Left ventricle myocardium inferior (tissue), 1 donor: ENCODE results near the gene KPNA4. TPM values are rescaled to one million over a fixed set of nuclear protein-coding genes. Genes with fewer than 3 reads are reported as not detected.

Experiments
- DNase-seq: peaks from one replicate; pipeline ENCODE4 v3.0.0-alpha.2; 2020
- H3K27ac ChIP-seq: fragments of 200-600 bp; replicated peaks from 2 replicates; pipeline ENCODE4 v1.8.0; 2021
- H3K27me3 ChIP-seq: fragments of 200-600 bp; 2 replicates; pipeline ENCODE4 v1.8.0; 2021; ENCODE audit warnings: low read depth
- H3K36me3 ChIP-seq: fragments of 200-600 bp; 2 replicates; pipeline ENCODE4 v1.8.0; 2021
- H3K4me1 ChIP-seq: fragments of 200-600 bp; 2 replicates; pipeline ENCODE4 v1.8.0; 2021
- H3K4me3 ChIP-seq: fragments of 200-600 bp; 2 replicates; pipeline ENCODE4 v1.8.0; 2021; ENCODE audit warnings: mild to moderate bottlenecking, moderate library complexity
- H3K9me3 ChIP-seq: fragments of 200-600 bp; replicated peaks from 2 replicates; pipeline ENCODE4 v1.8.0; 2021
- CTCF ChIP-seq: fragments of 200-600 bp; IDR thresholded peaks from 2 replicates; pipeline ENCODE4 v1.8.0; 2021; ENCODE audit warnings: antibody characterized with exemption, mild to moderate bottlenecking, borderline replicate concordance
- intact Hi-C: fragments of 100-400 bp; cut with micrococcal nuclease; formaldehyde crosslinking; loops from one replicate; pipeline ENCODE4 v1.11.0; 2022
- total RNA-seq: library from RNA; stranded (reverse); fragmentation: NEBNext Ultra II Directional; extraction: Animal tissue kit (Norgen Biotek cat#: 25700); gene quantifications from one replicate; pipeline ENCODE4 v1.2.1, GENCODE V29; 2021
- donor health status: DM: no; HTN: yes; CAD: no; lungs with severe emphysema.

Gene KPNA4
- total RNA-seq, 1 donor from 2014 or later, result 130 TPM

GRCh38 chr3:160564258-160564911 lies 986 bp downstream of the KPNA4 start:
- H3K4me1 ChIP-seq, result peaks cover 78% of the 10 kb centered on the region
- intact Hi-C loops, result no loop called here
- no peaks in the 10 kb centered on the region for H3K27me3 ChIP-seq
- peak overlapping the region; percentile 82 for H3K4me3 ChIP-seq
- no peak for DNase-seq
- H3K9me3 ChIP-seq, result no peaks in the 10 kb centered on the region
- H3K36me3 ChIP-seq, result peaks cover 6% of the 10 kb centered on the region
- peak overlapping the region; percentile 98 for H3K27ac ChIP-seq
- TF ChIP-seq CTCF, result no peak

- Histone ChIP-seq H3K27ac (no peak overlapping the region), H3K9me3 (no peaks in the 10 kb centered on the region), H3K27me3 (no peaks in the 10 kb centered on the region), H3K4me1 (peaks cover 92% of the 10 kb centered on the region), H3K4me3 (peak overlapping the region; percentile 82), H3K36me3 (no peaks in the 10 kb centered on the region)
- intact Hi-C loops, result no loop called here
- no peak for TF ChIP-seq CTCF
- no peak for DNase-seq
Measured at GRCh38 chr3:160562952-160563351, 2.4 kb downstream of the KPNA4 start.

- no peak overlapping the region for H3K27ac ChIP-seq
- peaks cover 90% of the 10 kb centered on the region for H3K4me1 ChIP-seq
- TF ChIP-seq CTCF, result no peak
- H3K4me3 ChIP-seq, result no peak overlapping the region
- H3K27me3 ChIP-seq, result no peaks in the 10 kb centered on the region
- no peaks in the 10 kb centered on the region for H3K9me3 ChIP-seq
- intact Hi-C loops, result no loop called here
- no peak for DNase-seq
- H3K36me3 ChIP-seq, result no peaks in the 10 kb centered on the region
Measured at GRCh38 chr3:160557571-160557970, 7.8 kb downstream of the KPNA4 start.

- no peak for DNase-seq
- Histone ChIP-seq H3K9me3 (no peaks in the 10 kb centered on the region), H3K27ac (no peak overlapping the region), H3K36me3 (no peaks in the 10 kb centered on the region), H3K4me3 (no peak overlapping the region), H3K27me3 (no peaks in the 10 kb centered on the region), H3K4me1 (peaks cover 76% of the 10 kb centered on the region)
- intact Hi-C loops, result no loop called here
- TF ChIP-seq CTCF, result no peak
Measured at GRCh38 chr3:160556141-160556540, 9.2 kb downstream of the KPNA4 start.

GRCh38 chr3:160554980-160555379 lies 10.4 kb downstream of the KPNA4 start:
- no peak for TF ChIP-seq CTCF
- Histone ChIP-seq H3K9me3 (peaks cover 6% of the 10 kb centered on the region), H3K4me3 (no peak overlapping the region), H3K36me3 (no peaks in the 10 kb centered on the region), H3K27ac (no peak overlapping the region), H3K27me3 (no peaks in the 10 kb centered on the region), H3K4me1 (peaks cover 64% of the 10 kb centered on the region)
- DNase-seq, result no peak
- intact Hi-C loops, result no loop called here
